Raji (cell line): Measurements from ENCODE around the gene ADRA2A.

ENCODE experiments used
- POLR2A ChIP-seq: IDR thresholded peaks from 2 replicates; pipeline ENCODE4 v1.6.1; 2011; ENCODE audit warnings: low read depth, low read length, control low read depth; ENCODE audit not compliant: insufficient read depth

Gene ADRA2A

GRCh38 chr10:111113961-111114757 lies 37.3 kb downstream of the ADRA2A start:
- TF ChIP-seq POLR2A: no peak

- TF ChIP-seq POLR2A: no peak
Measured at GRCh38 chr10:111114758-111115500, 38.1 kb downstream of the ADRA2A start.

- no peak for TF ChIP-seq POLR2A
Measured at GRCh38 chr10:111116211-111116610, 39.4 kb downstream of the ADRA2A start.

- no peak for TF ChIP-seq POLR2A
Measured at GRCh38 chr10:111116762-111117445, 40.1 kb downstream of the ADRA2A start.

DNA sequence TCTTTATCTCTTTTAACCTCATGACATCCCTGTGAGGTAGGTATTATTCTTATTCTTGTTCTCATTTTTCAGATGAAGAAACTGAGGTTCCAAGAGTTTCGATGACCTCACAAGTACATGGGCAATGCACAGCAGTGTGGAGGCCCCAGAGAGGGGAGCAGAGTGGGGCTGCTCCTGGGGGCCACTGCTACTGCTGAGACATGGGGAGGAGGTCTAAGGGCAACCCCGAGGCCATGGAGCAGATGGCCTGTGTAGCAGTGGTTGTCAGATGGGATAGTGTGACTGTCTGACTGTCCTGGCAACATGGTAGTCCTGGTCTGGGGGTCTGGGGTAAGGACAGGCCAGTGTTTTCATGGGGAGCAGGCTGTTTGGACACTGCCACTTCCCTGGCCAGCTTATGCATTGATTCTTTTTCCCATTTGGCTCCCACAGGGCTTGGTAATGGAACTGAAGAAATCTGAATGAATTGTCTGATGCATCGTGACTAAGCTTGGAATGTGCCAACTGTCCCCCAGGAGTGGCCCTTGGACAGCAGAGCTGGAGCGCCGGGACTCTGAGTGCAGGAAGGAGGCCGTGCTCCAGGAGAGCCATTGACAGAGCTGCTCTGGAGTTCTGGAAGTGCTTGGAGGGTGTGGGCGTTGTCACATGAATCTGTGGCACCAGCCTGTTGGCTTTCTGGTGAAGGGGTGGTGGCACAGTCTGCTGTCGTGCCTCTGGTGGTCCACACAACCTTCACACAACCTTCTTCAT lies 40.9 kb downstream of the ADRA2A start:
- TF ChIP-seq POLR2A: no peak

- no peak for TF ChIP-seq POLR2A
Measured at GRCh38 chr10:111118758-111119157, 41.9 kb downstream of the ADRA2A start.

DNA sequence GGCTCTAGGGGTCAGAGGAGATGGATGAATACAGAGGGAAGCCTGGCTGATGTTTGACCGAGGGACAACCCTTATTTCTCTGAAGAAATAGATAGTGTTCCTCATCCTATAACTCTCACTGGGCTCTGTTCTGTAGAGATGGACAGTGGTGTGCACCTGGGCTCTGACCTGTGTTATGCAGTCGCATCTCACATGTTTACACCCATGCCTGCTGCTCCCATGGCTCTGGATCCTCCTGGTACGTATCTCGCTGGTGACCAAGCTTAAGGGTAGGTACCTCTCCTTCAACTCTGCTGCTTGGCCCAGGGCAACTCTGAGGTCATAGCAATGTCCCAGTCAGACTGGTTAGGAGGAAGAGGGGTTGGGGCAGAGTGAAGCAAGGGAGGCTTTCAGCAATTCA lies 42.8 kb downstream of the ADRA2A start:
- no peak for TF ChIP-seq POLR2A

GRCh38 chr10:111122127-111122526 lies 45.3 kb downstream of the ADRA2A start:
- TF ChIP-seq POLR2A: no peak

DNA sequence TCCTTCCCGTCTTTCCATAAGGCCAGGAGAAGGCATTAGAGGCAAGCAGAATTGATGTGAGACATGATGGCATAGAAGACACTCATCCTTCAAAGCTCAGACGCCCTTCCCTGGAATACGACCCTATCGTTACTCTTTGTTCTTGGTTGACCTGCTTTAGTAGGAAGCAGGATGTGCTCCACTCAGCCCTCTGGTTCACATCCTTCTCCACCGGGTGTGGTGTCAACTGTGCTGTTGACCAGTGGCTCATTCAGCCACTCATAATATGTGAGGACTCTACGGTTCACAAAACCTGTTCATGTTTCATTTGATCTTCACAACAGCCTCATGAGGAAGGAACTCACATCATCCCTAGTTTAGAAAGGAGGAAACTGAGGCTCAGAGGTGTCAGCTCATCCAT lies 47.1 kb downstream of the ADRA2A start:
- TF ChIP-seq POLR2A: no peak

DNA sequence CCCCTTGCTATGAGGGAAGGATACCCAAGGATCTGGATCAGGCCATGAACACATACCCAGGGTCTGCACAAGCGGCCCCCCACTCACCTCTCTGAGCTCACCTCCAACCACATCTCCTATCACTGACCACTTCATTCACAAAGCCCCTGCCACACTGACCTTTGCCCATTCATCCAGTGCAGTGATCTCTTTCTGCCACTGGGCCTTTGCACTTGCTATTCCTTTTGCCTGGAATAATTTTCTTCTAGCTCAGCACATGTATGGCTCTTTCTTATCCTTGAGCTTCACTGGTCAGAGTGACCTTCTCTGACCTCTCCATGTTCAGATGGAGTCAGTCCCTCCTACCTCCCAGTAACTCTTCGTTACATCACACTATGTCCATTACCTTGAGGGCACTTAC lies 48.3 kb downstream of the ADRA2A start:
- no peak for TF ChIP-seq POLR2A

DNA sequence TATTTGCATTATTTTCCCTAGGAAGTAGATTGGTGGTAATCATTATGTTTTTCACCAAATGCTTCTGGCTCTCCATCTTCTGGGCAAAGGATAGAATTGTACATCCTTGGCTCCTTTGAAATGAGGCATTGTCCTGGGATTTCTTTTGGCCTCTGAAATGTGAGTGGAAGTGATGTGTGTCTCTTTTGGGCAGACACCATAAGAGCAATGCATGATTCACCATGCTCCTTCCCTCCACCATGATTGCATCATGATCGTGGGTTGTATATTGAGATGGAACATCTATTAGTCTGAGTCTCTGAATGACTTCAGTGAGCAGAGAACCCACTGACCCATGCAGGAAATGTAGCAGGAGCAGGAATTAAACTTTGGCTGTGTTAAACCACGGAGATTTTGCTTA lies 49.2 kb downstream of the ADRA2A start:
- TF ChIP-seq POLR2A: no peak

GRCh38 chr10:111127081-111127848 lies 50.4 kb downstream of the ADRA2A start:
- no peak for TF ChIP-seq POLR2A

DNA sequence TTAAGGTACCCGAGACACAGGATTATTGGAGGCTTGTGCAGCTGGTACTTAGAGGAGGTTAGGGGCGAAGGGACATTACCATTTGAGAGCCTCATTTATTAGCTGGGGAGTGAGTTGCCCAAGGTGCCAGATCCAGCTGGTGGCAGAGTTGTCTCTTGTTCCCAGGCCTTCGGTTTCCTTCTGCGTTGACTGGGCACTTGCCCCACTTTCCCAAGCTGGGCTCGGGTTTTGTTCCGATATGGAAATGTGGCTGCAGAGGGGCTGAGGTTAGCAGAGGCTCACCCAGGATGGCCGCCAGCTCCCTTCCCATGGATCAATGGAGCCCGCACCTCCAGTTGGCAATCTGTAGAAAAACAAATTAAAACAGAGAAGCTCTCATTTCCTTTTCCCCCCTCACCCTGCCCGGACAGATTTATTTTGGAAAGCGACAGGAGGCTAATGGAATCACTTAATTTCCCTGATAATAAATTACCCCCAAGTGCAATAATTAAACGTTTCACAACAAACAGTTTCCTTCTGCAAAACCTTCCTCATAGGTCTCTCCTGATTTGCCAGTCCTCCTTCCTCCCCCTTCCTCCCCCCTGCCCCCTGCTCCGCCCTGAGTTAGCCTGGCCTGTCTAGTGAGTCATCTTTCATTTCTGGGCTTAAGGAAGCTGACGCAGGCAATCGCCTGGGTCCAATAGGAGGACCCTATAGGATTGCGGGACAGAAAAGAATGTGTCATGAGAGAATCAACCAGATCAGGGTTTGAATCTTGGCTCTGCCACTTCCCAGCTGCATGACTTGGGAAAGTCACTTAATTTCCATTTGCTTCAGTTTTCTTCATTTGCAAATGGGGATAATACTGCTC lies 51.7 kb downstream of the ADRA2A start:
- no peak for TF ChIP-seq POLR2A
